ENCODE results near the gene WSCD1.
A peak's percentile ranks its signal among the peaks of the same experiment; 100 is the strongest.

The WSCD1 gene

DNA sequence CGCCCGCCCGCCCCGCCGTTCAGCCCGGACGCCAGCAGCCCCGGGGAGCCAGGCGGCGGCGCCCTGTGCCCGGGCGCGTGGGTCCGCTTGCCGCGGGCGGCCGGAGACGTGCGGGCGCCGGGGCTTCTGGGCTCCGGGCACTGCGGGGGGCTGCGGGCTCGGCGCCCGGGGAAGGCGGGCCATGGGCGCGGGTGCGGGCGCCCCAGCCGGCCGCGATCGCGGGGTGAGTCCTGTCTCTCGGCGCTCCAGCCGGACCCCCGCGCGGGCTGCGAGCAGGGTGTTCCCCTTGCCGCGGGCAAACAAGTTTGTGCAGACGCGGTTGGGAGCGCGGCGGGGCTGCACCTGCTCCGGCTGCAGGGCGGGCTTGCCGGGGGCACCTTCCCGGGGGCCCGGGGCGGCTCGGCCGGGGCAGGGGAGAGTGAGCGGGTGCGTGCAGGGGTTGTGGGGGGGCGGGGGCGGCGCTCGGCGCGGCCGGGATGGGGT, 292 bp downstream of the WSCD1 start:
- TF ChIP-seq, protein P1, sequence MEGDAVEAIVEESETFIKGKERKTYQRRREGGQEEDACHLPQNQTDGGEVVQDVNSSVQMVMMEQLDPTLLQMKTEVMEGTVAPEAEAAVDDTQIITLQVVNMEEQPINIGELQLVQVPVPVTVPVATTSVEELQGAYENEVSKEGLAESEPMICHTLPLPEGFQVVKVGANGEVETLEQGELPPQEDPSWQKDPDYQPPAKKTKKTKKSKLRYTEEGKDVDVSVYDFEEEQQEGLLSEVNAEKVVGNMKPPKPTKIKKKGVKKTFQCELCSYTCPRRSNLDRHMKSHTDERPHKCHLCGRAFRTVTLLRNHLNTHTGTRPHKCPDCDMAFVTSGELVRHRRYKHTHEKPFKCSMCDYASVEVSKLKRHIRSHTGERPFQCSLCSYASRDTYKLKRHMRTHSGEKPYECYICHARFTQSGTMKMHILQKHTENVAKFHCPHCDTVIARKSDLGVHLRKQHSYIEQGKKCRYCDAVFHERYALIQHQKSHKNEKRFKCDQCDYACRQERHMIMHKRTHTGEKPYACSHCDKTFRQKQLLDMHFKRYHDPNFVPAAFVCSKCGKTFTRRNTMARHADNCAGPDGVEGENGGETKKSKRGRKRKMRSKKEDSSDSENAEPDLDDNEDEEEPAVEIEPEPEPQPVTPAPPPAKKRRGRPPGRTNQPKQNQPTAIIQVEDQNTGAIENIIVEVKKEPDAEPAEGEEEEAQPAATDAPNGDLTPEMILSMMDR (conservative IDR thresholded peaks at IDR 0.05; ENCODE audit: low read depth, low read length) = no peak
- H3K4me3 ChIP-seq (ENCODE audit: low read depth, low read length) = peak overlapping the region; percentile 36
- DNase-seq (ENCODE audit: low read depth) = no peak

DNA sequence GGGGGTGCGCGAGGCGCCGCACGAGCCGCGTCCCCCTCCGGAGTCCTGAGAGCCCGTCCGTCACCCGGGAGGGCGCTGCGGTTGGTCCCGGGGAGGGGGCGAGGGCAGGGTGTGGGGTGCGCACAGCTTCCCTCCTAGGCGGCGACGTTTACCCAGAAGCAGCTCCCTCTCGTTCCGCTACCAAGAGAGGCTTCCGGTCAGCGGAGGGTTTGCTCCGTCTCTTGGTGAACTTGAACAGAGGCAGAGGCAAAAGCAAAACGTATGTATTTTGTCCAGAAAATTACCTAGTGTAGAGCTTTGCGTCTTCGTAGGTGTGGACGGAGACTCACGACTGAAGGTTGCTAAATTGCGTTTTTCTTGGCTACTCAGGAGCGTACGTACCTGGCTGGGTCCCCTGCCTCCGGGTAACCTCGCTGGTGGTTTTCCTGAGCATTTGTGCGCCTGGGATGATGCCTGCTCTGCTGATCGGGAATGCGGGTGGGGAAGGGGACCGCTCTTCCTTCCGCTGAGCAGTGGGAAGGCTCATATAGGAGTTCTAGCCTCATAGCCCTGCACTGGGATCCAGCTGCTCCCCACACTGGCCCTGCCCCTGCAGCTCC, 833 bp downstream of the WSCD1 start:
- peak; percentile 21 for DNase-seq (ENCODE audit: low read depth)
- TF ChIP-seq, protein P1 (conservative IDR thresholded peaks at IDR 0.05; ENCODE audit: low read depth, low read length) = no peak
- H3K4me3 ChIP-seq (ENCODE audit: low read depth, low read length) = peak overlapping the region; percentile 36

DNA sequence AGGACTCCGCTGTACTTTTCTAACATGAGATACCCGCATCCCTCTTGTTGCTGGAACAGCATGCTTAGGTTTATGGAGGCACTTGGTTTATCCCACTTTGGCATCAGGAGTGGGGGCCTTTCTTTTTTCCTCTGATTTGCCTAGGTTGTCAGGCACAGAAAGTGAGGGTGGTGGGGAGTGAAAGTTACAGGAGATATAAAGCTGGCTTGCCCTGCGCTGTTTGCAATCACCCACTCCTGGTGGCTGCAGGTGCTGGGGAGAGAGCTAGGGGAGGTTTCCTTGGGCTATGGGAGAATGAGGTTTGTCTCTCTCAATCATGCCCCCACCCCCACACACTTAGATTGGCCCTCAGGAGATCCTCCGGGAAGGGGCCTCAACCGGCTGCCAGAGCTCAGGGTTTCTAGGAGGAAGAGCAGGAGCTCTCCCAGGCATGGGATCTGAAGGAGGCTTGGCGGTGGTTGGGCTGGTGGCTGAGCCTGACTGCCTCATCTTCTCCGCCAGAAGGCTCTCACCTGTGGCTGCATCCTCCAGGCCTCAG, 1.4 kb downstream of the WSCD1 start:
- H3K4me3 ChIP-seq (ENCODE audit: low read depth, low read length) = no peak overlapping the region
- no peak for DNase-seq (ENCODE audit: low read depth)
- TF ChIP-seq, protein P1 (conservative IDR thresholded peaks at IDR 0.05; ENCODE audit: low read depth, low read length) = no peak

DNA sequence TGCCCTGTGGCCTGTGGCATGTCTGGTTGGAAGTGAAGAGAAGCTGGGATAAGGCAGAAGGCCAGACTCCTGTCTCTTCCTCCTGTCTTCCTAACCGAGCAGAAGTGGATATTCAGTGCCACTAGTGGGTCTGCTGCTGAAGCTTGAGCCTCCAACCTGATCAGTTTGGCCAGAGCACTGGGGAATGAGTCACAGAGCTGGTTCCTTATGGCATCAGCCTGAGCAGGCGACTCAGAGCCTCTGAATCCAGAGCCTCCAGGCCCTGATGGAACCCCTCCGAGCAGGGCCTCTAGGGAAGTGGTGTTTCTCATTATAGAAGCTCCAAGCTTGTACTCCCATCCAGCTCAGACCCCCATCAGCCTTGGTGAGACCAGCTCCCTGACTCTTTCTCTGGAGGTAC, 2.0 kb downstream of the WSCD1 start:
- DNase-seq (ENCODE audit: low read depth) = no peak
- TF ChIP-seq, protein P1 (conservative IDR thresholded peaks at IDR 0.05; ENCODE audit: low read depth, low read length) = no peak
- no peak overlapping the region for H3K4me3 ChIP-seq (ENCODE audit: low read depth, low read length)

DNA sequence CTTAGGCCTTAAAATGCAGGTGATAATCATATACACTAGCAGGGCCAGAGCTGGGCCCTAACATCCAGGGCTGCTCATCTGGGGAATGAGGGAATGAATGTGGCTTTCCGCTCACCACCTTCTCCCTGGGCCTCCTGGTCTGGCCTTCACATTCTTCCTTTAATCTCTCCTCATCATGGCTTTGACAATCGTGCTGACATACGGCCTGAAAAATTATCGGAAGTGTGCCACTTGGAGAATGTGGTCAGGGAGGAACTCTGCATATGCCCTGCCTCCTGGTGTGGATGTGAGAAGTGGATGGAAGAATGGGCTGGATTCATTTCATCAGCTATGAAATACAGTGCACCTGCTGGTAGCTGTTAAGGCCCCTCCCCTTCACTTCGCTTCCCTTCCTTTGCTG, 2.4 kb downstream of the WSCD1 start:
- TF ChIP-seq, protein P1 (conservative IDR thresholded peaks at IDR 0.05; ENCODE audit: low read depth, low read length) = no peak
- H3K4me3 ChIP-seq (ENCODE audit: low read depth, low read length) = no peak overlapping the region

DNA sequence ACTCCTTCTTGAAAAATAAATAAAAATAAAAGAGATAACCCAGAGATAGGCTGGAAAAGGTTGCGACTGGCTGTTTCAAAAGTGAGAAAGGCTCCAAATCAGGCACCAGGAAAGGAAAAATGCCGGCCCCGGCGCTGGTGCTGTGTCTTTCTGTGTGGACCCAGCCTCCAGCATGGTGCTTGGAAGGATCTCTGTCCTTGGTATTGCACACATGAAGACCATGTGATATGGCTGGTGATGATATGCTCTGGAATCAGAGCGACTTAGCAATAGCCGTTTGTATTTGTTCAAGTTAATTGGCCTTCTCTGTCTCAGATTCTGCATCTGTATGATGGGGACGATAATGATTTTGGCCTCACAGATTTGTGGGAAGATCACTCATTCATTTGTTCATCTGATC, 3.4 kb downstream of the WSCD1 start:
- DNase-seq (ENCODE audit: low read depth) = no peak
- TF ChIP-seq, protein P1 (conservative IDR thresholded peaks at IDR 0.05; ENCODE audit: low read depth, low read length) = no peak
- H3K4me3 ChIP-seq (ENCODE audit: low read depth, low read length) = no peak overlapping the region

More for the DNA sequence above, 2.4 kb downstream of the WSCD1 start:
- DNase-seq (ENCODE audit: low read depth) = no peak

DNA sequence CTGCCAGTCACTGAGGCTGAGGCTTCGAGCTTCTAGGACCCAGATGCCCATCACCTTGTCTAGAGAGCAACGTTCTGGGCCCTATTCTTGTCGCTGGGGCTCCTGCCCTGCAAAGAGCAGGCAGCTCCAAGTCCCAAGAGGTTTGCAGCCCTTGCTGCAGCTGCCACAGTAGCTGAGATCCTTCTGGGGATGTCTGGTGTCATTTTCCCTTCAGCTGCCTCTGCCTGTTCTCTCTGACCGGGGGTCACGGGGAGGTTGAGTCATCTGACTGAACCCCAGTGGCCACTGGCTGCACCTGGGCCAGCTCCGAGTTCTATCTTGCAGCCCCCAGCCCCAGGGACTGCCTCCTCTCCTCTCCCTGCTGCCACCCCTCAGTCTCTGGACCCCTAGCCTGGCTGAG, 4.9 kb downstream of the WSCD1 start:
- TF ChIP-seq, protein P1 (conservative IDR thresholded peaks at IDR 0.05; ENCODE audit: low read depth, low read length) = no peak
- DNase-seq (ENCODE audit: low read depth) = no peak
- no peak overlapping the region for H3K4me3 ChIP-seq (ENCODE audit: low read depth, low read length)
